HG02642 (cell line): ENCODE measurements around the gene NOMO2.
"Not testable (repeated sequence)": the region's sequence is repeated elsewhere in the genome, so short reads cannot be mapped to it uniquely, and the experiment has no call there.

Experiments
- ATAC-seq: cut with Tn5 transposase; IDR thresholded peaks from one replicate; pipeline ENCODE4 v1.9.1; 2021; ENCODE audit warnings: mild to moderate bottlenecking; ENCODE audit not compliant: unreplicated experiment, poor library complexity

NOMO2 gene

DNA sequence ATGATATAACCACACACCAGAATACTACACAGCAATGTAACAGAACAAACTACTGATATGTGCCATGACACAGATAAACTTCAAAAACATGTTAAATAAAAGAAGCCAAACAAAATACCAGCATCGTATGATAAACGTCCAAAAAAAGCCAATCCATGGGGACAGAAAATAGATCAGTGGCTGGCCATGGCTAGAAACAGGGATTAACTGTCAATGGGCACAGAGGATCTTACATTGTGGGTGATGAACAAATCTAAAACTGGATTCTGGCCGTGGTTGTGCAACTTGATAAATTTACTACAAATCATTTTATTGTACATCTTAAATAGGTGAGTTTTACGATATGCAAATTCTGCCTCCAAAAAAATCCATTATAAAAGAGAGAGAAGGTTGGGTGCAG is 35.4 kb downstream of the NOMO2 start:
- not testable (repeated sequence) for ATAC-seq

DNA sequence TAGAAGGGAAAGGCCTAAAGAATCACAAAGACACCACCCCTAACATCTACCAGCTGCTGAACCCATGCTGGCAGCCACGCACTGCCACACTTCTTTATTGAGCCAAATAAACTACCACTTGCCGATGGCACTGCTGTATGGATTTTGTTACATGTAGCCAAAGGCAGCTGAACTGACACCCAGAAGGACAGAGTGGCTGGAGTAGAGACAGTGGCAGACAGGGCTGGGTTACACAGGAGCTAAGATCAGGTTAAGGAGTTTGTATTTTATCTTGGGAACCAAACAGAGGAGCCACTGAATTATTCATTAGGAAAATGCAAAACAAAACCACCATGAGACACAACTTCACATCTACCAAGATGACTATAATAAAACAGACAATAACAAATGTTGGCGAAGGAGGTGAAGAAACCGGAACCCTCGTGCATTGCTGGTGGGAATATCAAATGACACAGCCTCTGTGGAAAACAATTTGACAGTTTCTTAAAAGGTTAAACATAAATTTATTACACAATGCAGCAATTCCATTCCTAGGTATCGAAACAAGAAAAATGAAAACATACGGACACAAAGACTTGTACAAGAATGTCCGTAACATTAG is 35.9 kb downstream of the NOMO2 start:
- ATAC-seq, result not testable (repeated sequence)

DNA sequence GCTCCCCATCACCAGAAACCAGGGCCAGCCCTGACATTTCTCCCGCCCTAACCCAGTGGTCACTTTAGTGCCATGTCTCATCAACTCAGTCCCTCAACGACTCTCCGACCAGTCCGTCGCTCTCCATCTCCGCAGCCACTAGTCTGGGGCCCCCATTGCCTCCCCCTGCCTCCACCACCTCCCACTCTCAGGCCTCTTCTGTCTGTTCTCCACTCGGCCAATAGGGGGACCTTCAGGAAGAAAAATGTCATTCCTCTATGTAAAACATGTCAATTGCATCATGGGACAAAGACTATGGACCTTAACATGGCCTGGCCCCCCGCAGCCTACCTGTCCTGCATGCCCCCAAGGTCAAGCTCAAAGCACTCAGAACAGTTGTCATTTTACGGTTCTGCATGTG is 39.3 kb downstream of the NOMO2 start:
- ATAC-seq, result not testable (repeated sequence)

DNA sequence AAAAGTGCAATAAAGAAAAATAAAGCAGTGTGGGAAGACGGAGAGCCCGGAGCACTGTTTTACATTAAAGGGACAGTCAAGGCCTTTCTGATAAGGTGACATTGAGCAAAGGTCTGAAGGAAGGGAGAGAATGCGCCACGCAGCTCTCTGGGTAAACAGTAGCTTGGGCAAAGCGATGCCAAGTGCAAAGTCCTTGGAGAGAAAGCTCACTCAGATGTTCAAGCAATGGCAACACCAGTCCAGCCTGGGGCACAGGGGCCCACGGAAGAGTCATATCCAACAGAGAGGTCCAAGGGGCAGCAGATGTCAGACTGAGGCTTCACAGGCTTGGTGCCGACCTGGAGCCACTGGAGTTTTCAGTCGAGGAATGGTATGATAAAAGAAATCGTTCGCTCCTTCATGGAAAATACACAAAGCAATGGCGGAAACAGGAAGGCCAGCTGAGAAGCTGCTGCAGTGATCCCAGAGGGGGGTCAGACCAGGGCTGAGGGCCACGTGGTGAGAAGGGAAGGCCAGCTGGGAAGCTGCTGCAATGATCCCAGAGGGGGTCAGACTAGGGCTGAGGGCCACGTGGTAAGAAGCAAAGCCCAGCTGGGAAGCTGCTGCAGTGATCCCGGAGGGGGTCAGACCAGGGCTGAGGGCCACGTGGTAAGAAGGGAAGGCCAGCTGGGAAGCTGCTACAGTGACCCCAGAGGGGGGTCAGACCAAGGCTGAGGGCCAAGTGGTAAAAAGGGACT is 40.3 kb downstream of the NOMO2 start:
- not testable (repeated sequence) for ATAC-seq

DNA sequence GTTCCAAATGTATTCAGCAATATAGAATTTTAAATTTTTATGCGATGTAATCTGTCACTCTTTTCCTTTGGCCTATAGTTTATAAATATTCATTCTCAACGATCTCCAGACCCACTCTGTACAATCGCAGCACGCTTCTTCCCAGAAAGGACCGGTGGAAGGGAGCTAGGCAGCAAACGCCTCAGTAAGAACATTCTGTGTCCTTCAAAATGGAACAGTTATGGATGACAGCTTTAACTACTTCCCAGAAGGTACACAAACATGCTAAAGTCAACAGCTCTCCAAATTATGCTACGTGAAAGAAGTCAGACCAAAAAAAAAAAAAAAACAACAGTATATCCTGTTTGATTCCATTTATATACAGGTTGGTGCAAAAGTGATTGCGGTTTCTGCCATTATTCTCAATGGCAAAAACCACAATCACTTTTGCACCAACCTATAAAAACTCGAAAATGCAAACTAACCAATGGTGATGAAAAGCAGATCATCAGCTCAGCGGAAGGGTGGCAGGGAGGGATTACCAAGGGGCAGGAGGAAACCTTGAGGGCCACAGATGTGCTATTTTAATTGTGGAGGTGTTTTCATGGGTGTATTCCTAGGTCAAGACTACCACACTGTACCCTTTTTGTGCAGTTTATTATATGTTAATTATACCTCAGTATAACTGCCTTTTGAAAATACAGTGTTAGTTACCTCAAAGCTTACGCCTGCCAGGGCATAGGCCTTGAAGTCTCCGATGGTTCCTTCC is 43.2 kb downstream of the NOMO2 start:
- ATAC-seq, result not testable (repeated sequence)

DNA sequence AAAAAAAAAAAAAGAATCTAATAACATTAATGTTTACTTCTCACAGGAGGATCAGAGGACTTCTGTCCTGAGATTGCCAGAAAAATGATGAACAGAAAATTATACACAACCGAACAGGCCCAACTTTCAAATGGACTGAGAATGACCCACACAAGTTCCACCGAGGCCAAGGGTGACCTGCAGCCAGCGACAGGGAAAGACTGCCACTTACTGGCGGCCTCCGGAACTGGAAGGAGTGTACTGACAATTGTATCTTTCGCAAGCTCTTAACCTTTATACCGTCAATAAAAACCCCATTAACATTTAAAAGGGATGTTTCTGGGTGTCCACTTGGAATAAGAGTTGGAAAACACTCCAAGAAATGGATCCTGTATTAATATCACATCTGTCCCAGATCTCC is 63.5 kb downstream of the NOMO2 start:
- not testable (repeated sequence) for ATAC-seq

DNA sequence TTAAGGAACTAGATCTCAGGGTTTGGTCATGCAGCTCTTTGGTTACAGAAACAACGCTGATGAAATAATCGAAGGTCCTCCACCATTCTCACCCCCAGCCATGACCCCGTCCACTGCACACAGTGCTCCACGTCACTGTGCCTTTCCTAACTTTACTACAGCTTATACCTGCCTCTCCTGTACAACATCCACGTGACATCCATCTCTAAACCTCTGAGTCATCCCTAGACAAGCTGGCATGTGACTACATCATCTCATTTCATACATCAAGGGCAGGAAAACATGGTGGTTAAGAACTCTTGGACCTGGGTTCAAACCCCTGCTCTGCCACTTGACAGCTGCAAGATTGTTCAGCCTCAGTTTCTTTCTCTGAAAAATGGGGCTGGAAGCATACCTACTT is 64.9 kb downstream of the NOMO2 start:
- not testable (repeated sequence) for ATAC-seq

DNA sequence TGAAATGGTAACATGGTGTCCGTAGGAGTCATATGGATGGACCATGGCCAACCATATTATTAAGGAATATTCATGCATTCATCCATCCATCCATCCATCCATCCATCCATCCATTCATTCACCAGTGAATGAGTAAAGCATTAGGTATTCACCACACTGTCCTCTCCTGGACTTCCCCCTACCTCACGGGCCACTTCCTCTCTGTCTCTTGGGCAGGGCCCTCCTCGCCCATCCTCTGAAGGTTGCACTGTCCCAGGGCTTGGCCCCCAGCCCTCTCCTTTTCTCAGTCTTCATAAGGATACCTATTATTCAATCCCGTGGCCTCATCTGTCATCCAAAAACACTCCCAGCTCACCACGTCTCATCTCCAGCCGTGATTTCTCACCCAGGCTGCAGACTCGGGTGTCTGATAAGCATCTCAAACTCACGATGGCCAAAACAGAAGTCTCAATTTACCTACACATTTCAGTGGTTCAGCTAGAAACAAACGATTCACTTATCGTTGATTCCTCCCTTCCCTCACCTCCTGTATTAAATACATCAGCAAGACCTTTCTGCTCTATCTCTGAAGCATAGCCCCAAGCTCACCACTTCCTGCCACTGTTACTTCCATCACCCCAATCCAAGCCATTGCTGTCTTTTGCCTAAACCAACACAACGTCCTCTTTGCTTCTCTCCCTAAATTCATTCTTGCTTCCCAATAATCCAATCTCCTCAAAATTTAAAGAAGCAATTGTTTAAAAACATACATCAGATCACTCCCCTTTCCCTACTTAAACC is 69.6 kb downstream of the NOMO2 start:
- ATAC-seq, result not testable (repeated sequence)

DNA sequence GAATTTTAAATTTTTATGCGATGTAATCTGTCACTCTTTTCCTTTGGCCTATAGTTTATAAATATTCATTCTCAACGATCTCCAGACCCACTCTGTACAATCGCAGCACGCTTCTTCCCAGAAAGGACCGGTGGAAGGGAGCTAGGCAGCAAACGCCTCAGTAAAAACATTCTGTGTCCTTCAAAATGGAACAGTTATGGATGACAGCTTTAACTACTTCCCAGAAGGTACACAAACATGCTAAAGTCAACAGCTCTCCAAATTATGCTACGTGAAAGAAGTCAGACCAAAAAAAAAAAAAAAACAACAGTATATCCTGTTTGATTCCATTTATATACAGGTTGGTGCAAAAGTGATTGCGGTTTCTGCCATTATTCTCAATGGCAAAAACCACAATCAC is 125.9 kb downstream of the NOMO2 start:
- not testable (repeated sequence) for ATAC-seq

DNA sequence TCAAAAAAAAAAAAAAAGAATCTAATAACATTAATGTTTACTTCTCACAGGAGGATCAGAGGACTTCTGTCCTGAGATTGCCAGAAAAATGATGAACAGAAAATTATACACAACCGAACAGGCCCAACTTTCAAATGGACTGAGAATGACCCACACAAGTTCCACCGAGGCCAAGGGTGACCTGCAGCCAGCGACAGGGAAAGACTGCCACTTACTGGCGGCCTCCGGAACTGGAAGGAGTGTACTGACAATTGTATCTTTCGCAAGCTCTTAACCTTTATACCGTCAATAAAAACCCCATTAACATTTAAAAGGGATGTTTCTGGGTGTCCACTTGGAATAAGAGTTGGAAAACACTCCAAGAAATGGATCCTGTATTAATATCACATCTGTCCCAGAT is 146.1 kb downstream of the NOMO2 start:
- ATAC-seq, result not testable (repeated sequence)

DNA sequence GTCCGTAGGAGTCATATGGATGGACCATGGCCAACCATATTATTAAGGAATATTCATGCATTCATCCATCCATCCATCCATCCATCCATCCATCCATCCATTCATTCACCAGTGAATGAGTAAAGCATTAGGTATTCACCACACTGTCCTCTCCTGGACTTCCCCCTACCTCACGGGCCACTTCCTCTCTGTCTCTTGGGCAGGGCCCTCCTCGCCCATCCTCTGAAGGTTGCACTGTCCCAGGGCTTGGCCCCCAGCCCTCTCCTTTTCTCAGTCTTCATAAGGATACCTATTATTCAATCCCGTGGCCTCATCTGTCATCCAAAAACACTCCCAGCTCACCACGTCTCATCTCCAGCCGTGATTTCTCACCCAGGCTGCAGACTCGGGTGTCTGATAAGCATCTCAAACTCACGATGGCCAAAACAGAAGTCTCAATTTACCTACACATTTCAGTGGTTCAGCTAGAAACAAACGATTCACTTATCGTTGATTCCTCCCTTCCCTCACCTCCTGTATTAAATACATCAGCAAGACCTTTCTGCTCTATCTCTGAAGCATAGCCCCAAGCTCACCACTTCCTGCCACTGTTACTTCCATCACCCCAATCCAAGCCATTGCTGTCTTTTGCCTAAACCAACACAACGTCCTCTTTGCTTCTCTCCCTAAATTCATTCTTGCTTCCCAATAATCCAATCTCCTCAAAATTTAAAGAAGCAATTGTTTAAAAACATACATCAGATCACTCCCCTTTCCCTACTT is 152.2 kb downstream of the NOMO2 start:
- ATAC-seq, result not testable (repeated sequence)

DNA sequence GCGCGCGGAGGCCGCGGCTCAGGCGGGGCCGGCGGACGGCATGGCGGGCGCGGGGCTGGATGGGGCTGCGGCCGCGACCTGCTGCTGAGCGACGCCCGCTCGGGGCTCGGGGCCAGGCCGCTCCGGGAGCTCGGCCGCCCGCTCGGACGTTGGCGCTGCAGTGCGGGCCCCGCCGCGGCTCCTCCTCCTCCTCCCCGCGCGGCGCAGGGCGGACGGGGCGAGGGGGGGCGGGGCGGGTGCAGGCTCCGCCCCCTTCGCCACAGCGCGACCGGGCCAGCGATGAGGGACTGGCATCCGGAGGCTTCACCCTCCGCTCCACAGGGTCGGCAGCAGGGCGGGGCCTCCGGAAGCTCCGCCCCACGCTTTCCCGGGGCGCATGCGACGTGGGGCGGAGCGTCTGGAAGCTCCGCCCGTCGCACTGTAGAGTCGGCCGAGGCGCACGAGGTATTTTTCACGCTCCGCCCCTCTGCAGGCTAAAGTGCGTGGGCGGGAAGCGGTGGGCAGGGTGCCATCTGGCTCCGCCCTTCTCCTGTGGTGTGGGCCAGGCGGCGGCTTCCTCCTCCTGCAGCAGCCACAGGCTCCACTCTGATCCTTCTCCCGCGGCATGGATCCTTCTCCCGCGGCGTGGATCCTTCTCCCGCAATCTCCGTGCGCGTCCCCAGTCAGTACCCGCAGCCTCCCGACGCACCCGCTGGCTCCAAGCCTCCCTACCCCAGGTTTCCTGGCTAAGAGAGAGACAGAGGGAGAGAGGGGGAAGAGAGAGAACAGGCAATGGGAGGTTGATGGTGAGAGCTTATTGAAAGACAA is 159.8 kb downstream of the NOMO2 start:
- ATAC-seq, result peak; percentile 86

DNA sequence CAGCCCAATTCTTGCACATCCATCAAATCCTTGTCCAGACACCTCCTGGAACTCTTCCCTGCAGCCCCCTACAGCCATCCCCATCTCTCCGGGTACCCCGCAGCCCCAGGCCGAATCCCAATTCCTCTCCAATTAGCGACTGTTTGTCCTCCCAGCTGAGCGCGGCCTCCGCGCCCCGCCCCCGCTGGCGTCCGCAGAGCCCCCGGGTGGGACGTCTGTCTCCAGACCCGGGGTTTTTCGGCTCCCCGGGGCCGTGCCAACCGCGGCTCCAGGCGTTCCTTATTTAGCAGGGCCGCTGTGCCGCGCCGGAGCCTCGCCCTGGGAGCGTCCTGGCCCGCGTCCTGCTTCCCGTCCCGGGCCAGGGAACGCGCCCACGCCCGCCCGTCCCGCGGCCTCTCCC is 160.7 kb downstream of the NOMO2 start:
- ATAC-seq, result not testable (repeated sequence)

DNA sequence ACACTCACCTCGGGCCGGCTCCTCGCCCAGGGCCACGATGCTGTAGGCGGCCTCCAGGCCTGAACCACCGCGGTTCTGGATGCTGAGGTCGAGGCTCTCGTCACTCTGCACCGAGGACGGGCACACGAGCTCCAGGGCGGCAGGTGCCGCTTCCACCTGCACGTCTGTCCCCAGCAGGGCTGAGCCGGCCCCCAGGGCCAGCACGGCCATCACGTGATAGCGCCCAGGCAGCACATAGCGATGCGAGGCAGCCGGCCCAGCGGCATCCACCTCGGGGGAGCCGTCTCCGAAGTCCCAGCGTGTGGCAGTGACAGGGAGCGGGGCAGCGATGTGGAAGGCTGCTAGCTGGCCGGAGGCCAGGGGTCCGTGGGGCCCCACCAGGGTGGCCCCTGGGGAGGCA is 167.5 kb downstream of the NOMO2 start:
- ATAC-seq, result not testable (repeated sequence)

DNA sequence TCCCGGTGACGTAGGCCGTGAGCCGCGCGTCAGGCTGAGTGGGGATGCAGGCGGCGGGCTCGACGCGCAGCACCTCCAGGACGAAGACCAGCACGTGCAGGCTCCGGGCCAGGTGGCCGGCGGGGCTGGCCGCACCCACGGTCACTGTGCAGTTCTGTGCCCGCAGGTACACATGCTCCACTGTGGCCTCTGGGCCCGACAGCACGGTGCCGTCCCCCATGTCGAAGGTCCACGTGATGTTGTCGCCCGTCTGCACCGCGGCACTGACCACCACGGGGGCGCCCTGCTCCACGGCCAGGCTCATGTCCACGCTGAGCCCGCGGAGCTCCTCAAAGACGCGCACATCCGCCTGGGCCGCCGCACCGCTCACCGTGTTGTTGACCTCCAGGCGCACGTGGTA is 174.1 kb downstream of the NOMO2 start:
- ATAC-seq, result not testable (repeated sequence)

DNA sequence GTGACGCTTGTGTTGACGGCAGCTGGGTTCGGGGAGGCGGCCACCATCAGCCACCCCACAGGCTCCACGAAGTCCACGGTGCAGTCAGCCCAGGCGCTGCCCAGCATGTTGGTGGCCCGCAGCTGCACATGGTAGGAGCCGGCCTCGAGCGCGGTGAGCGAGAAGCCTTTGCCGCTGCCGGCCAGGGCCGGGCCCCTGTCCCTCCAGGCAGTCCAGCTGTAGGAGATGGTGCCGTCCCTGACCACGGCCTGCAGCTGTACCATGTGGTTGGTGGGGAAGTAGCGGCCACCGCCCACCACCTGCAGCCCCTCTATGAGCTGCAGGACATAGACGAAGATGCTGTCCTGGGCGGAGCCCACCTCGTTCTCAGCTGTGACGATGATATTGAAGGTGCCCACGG is 175.4 kb downstream of the NOMO2 start:
- not testable (repeated sequence) for ATAC-seq

DNA sequence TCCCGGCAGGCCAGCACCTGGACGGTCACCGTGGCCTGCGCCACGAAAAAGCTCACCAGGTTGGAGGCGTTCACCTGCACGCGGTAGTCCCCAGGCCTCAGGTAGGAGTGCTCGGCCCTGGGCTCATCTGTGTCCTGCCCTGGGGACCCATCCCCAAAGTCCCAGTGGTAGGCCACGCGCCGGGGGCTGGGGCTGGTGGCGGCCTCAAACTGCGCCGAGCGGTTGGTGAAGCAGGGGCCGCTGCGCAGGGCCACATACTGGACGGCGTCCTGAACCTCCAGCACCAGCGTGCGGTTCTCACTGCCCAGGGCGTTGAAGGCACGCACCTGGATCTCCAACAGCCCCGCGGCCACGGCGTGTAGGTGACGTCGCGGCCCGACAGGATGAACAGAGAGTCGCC is 176.6 kb downstream of the NOMO2 start:
- ATAC-seq, result not testable (repeated sequence)

DNA sequence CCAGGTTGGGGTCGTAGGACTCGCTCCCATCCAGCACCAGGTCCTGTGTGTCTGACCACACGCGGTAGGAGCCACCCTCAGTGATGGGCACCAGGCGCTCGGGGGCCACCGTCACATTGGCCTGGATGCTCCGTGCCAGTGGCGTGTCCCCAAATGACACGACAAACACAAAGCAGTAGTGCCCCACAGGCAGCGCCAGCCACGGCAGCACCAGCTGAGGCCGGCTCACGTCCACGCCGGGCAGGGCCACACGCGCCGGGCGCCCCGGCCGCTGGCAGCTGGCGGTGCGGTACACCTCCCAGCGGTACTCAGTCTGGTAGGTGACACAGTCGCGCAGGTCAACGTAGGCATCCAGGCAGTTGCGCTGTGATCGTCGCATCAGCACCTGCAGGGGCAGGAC is 177.0 kb downstream of the NOMO2 start:
- ATAC-seq, result not testable (repeated sequence)

DNA sequence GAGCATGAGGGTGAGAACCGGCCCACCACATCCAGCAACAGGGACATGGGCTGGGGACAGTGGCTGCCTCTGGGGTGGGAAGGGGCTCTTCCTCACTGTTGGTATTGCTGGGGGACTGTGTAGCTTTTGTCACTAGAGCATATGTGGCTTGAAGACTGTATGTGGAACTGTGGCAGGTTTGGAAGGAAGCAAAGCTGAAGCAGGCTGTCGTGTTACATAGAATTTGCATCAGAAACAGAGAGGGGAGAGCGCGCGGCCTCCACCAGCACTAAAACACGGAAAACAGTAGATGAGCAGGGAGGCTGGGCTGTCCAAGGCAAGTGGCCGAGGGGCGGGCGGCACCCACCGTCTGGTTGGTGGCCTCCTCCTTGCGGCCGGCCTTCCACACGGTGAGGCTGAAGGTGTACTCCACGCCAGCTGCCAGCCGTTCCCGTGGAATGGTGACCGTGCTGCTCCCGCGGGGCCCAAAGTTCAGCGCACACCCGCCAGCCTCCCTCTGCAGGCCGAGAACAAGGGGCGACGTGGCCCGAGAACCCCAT is 177.7 kb downstream of the NOMO2 start:
- not testable (repeated sequence) for ATAC-seq
